Measurements from ENCODE around the gene TEKT5.

- TF ChIP-seq CTCF (IDR thresholded peaks at IDR 0.05; ENCODE audit: low read depth, low read length, missing input control) (no peak), HNF4A (conservative IDR thresholded peaks at IDR 0.05) (no peak)
These were observed 113.2 kb downstream of the TEKT5 start for GRCh38 chr16:10581507-10581906.

All from liver (tissue), 3 donors.